NCI-H2081 (cell line): Measurements from ENCODE around the gene RNF40.

Experiments
- DNase-seq, 2 experiments: peaks; one replicate each; lab custom pipeline; 2025; lab: John Stamatoyannopoulos, UW

Gene RNF40

DNA sequence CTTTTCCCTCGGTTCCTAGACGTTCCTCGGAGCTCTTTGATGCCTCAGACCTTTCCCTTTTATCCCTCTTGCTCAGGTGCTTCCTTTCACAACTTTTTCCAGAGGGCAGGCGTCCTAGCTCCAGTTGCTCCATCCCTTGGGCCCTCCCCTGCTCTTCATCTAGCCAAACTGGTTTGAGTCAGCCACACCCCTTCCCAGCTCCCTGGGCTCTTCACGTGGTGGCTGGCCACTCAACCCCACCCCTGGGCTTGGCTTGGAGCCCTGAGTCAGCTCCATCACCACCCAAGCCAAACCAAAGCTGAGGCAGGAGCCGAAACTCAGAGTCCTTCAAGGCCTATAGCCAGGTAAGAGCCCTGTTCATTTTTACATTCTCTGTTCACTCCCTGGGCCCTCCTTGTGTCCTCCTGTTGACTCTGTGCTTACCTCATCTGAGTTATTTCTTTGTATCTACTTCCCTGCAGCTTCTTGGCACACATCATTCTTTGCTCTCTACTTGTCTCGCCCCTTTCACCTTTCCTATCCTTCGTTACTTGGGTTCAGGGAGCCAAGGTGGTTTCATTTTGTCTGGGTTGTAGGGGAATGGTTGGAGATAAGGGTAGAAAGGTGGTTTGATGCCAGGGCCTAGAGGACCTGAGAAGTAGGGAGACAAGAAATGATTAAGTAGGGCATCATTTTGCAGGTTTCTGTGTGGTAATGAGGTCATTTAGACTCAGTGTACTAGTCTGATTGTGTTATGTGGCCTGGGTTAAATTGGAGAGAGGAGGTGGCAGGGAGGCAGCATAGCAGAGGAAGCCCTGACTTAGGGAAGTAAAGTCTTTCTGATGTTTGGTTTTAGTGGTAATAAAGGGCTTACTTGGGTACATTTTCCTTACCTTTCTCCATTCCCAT lies 21.5 kb upstream of the RNF40 start:
- no peak for DNase-seq

DNA sequence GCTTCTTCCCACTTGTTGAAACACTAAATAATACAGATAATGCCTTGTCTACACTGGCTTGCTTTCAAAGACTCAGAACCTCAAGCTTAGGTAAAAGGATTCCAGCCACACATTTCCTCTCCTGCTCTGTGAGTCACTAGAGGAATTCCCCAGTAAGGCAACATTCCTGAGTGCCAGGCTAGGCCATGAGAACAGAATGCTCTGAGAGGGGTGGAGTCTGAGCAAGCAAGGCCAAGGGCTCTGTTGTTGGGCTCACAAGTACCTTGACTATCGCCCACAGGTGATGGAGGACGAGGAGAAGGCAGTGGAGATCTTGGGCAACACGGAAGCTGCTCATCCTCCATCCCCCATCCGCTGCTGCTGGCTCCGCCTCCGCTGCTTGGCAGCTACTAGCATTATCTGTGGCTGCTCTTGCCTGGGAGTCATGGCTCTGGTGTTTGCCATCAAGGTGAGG lies 20.6 kb upstream of the RNF40 start:
- DNase-seq, result no peak

DNA sequence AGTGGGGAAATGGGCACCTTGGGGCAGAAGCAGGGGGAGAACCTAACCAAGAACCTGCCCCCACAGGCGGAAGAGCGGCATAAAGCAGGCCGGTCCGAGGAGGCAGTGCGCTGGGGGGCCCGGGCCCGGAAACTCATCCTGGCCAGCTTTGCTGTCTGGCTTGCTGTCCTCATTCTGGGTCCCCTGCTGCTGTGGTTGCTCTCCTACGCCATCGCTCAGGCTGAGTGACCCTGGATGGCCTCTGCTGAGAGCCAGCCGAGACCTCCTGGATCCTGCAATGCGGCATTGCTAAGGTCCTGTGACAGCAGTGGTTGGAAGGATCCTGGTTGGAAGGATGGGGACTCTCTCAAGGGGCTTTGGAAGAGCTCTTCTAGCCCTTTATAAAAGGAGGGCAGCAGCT lies 18.4 kb upstream of the RNF40 start:
- no peak for DNase-seq

DNA sequence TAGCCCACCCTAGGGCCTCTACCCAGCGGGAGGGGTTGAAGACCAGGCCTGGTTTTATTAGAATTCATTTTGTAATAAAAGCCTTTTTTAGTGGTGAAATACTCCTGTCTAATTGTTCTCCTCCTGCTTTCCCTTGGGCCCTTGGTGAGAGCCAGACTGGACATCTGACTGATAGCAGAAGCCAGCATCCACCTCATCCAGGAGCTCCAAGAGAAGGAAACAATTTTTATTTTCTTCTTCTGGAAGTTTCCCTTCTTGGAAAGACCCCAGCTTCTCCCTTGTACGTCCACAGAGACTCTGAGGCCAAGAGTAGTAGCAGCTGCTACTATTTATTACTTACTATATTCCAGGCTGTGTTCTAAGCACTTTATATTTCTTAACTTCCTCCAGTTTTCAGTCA lies 17.9 kb upstream of the RNF40 start:
- DNase-seq, result no peak

DNA sequence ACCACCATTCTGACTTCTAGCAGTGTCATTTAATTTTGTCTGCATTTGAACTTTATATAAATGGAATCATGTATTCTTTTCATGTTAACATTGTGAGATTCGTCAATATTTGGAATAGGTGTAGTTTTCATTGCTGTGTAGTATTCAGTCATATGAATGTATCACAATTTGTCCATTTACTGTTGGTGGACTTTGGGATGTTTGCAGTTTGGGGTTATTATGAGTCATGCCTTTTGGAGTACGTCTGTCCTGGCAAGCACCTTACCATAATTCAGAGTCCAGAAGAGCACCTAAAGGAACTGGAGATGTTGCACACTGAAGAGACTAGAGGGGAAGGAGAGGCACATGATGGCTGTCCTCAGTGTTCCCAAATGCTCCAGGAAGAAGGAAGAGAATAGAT lies 17.0 kb upstream of the RNF40 start:
- no peak for DNase-seq

DNA sequence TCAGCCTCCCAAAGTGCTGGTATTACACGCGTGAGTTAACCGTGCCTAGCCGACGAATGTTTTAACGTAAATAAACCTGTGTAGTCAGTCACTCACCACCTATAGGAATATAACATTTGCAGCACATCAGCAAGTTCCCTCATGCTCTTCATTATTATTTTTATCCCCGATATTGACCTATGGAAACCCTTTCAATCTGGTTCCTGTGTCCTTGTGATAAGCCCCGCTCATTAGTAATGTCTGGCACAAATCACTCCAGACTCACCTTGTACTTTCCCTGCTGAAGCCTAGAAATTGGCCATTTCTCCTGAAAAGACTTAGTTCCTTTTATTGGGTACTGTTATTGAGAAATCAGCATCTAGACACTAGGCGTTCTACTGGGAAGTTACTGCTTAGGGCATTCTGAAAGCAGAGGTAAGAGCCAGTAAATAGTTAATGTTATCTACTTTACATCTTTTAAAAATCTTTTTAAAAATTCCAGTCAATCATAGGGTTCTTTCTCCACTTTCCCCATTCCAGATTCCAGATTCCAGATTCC lies 15.4 kb upstream of the RNF40 start:
- DNase-seq, result no peak

DNA sequence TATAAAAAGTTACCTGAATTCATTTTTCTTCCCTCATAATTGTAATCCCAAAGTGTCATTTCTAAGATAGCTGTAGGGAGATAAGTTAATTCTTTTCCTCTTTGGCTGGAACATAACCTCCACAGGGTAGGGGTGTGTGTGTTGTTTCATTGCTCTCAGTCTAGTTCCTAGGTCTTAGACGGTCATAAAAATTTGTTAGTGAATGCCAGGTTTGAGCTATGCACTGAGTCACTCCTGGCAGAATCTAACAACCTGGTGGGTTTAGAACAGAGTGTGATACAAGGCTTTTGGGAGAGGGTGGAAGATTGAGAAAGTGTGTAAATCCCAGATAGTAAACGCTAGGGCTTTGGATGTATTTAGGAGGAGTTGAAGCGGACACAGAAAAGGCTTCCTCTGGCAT lies 14.8 kb upstream of the RNF40 start:
- DNase-seq, result no peak

DNA sequence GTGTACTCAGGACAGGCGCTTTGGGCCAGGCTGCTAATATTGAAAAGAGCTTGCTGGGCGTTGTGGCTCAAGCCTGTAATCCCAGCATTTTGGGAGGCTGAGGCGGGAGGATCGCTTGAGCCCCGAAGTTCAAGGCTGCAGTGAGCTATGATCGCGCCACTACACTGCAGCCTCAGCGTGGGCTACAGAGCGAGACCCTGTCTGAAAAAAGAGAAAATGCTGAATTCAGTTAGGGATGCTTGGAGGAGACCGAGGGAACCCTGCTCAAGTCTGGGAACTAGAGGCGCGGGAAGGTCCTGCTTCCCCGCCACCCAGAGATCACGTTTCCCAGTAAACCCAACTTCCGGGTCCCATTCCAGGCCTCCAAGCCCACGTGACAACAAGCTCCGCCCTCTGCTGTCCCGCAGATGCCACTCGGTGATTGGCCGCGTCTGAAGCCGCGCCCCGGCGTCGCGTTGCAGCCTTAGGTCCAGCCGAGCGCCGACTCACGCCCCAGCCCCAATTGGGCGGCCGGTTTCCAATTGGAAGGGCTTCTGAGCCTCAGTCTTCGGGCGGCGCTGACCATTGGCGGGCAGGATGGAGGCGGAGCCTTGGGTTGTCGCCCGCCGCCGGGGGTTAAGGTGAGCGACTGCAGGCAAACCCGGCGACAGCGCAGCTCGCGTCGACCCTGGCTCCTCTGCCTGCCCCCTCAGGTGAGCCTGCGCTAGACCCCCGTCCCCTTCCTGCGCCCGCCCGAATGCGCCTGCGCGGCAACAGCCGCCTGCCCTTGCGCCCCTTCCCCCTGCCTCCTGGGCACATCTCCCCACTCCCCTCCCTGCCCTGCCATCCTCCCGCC lies 14.1 kb upstream of the RNF40 start, which contains the start of gene PHKG2:
TSS of gene PHKG2 (plus strand) at position 627 of the 835 bp plus-strand sequence. CDS start 396 bp downstream, outside the sequence.
- peak; percentile 94 to 97 for DNase-seq

DNA sequence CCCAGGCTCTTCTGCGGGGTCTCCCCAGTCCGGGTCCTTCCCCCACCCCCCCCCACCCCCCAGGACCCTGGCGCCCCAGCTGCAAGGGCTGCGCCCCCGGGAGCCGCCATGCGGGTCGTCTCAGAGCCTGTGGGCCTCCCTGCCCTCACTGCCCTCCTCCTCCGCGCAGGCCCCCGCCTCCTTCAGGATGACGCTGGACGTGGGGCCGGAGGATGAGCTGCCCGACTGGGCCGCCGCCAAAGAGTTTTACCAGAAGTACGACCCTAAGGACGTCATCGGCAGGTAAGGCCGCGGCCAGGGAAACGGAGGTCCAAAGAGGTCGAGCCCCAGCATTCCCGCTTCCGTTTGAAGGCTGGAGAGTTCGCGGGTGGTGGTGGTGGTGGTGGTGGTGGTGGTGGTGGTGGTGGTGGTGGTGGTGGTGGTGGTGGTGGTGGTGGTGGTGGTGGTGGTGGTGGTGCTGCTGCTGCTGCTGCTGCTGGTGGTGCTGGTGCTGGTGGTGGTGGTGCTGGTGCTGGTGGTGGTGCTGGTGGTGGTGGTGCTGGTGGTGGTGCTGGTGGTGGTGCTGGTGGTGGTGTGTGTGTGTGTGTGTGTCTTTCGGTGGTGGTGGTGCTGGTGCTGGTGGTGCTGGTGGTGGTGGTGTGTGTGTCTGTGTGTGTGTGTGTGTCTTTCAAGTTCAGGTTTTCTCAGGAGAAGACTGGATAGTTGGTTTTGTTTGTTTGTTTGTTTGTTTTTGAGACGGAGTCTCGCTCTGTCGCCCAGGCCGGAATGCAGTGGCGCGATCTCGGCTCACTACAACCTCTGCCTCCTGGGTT lies 13.3 kb upstream of the RNF40 start:
- DNase-seq, result no peak

DNA sequence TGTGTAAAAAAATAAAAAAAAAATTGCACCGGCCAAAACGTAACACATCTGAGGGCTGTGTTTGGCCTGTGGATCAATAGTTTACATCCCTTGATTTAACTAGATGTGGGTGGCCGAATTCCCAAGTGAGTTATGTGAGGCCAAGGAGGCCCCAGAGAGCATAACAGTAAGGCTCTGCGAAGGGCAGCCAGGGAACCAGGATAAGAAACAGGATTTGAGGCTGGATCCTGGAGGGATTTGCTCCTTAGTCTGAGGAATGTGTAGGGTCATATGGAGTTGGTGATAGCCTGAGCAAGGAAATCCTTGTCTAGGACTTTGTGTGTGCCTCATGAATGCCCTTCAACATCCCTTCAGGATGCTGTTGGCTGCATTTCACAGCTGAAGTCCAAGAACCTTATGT lies 11.9 kb upstream of the RNF40 start:
- no peak for DNase-seq

DNA sequence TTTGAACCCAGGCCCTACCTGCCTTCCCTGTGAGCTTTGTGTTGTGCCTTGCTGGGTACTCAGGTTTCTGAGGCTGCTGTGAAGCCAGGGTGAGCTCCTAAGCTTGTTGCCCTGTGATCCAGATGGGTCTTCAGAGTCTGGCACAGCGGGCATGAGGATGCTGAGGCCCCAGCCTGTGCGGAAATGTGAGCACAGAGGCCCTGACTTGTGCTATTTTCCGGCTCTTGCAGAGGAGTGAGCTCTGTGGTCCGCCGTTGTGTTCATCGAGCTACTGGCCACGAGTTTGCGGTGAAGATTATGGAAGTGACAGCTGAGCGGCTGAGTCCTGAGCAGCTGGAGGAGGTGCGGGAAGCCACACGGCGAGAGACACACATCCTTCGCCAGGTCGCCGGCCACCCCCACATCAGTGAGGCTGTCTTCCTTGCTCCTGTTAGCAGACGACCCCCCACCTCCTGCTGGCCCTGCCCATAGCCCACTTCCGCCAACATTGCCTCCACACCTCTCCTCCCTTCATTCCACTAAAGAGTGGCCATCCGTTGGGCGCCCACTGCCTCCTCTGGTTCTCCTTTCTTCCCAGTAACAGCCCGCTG lies 11.2 kb upstream of the RNF40 start:
- DNase-seq, result no peak

DNA sequence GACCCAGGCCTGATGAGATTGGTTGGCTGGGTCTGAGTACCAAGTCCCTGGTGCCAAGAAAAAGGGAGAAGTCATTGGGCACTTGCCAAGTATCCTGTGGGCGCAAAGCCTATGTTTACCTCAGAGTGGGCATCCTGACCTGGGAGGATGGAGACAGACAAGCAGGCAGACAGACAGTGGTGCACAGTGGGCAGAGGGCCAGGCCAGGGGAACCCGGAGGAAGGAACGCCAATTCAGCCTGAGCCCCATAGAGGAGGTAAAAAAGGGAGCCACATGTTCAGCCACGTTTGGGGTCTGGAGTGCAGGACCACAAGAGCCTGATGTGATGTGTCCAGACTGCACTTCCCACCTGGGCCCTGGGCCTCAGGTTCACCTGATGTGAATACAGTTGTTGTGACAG lies 8.5 kb upstream of the RNF40 start:
- peak in 1 of 2 experiments; percentile 17 for DNase-seq

DNA sequence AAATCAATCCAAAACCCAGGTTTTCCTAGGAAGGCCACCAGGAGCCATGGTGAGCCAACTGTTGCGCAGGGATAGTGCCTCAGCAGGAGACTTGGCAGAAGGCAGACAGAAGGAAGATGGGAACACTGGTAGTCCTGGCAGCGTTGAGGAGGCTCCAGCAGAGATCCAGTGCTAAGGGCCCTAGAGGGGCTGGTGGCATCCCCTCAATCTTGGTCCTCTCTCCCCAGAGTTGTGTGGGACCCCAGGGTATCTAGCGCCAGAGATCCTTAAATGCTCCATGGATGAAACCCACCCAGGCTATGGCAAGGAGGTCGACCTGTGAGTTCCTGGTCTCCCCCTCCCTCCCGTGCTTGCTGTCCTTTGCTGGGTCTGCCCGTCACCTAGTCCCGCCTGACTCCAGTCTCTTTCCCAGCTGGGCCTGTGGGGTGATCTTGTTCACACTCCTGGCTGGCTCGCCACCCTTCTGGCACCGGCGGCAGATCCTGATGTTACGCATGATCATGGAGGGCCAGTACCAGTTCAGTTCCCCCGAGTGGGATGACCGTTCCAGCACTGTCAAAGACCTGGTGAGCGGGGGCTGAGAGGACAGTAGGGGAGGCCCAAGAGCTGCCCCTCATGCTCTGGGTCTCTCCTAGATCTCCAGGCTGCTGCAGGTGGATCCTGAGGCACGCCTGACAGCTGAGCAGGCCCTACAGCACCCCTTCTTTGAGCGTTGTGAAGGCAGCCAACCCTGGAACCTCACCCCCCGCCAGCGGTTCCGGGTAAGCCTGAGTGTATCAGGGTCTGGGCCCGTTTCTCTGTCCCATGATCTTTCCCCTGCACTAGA lies 6.0 kb upstream of the RNF40 start:
- no peak for DNase-seq

DNA sequence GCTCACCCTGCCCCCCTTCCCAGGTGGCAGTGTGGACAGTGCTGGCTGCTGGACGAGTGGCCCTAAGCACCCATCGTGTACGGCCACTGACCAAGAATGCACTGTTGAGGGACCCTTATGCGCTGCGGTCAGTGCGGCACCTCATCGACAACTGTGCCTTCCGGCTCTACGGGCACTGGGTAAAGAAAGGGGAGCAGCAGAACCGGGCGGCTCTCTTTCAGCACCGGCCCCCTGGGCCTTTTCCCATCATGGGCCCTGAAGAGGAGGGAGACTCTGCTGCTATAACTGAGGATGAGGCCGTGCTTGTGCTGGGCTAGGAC lies 5.4 kb upstream of the RNF40 start:
- DNase-seq, result no peak

DNA sequence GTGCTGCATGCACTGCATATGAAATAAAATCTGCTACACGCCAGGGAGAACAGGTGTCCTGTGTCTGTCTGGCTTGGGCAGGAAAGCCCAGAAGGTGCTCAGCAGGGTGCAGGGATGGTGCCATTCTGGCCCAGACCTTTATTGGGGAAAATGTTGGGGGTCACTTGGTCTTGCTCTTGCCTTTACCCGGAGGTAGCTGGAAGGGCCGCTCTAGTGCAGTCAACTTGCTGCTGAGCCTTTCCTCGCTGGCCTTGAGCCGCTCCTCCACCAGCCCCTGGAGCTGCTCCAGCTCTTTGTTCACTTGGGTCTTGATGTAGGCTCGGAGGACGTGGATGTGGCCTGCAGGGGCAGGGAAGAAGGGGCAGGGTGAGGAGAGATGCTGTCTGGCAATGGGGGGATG lies 4.8 kb upstream of the RNF40 start:
- DNase-seq, result no peak

DNA sequence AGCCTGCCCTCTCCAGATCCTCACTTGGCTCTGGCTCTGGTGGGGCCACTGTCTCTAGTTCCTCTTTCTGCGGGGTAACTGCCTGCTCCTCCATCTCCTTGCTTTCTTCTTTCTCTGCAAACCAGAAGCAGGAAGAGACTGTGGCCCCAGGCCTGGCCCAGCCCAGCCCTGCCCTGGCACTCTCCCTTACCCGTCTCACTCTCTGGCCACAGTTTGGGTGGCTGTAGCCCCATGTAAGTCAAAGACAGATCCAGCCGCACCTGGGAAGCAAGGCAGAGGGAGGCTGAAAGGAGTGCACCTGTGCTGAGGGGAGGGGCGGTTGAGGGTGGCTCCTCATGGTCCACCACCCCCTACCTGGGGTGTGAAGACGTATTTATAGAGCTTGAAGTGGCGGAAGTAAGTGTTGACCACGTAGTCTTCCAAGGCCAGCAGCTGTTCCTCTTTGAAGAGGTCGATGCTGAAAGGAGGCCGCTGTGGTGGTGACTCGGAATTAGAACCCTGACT lies 3.1 kb upstream of the RNF40 start:
- DNase-seq, result no peak

DNA sequence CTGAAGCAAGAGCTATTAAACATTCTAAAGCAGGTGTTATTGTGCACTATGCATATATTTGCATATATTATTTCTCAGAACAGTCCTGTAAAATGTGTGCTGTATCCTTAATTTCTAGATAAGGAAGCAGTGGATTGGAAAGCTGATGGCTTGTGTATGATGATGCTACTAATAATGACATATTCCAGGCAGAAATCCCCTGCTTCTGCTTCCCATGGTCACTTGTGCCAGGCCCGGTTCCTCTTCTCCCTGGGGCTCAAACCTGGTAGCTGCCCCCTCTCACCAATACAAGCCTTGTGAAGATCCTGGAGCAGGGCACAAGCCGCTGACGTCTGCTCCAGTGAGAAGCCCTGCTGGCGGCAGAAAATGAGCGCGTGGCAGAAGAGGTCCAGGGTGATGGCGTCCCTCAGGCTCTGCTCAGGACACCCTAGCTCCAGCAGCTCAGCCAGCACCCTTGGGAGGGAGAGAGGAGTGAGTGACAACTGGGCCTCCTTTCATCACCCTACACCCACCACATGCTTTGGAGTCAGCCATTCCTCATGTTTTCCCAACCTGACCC lies 2.0 kb upstream of the RNF40 start:
- no peak for DNase-seq

DNA sequence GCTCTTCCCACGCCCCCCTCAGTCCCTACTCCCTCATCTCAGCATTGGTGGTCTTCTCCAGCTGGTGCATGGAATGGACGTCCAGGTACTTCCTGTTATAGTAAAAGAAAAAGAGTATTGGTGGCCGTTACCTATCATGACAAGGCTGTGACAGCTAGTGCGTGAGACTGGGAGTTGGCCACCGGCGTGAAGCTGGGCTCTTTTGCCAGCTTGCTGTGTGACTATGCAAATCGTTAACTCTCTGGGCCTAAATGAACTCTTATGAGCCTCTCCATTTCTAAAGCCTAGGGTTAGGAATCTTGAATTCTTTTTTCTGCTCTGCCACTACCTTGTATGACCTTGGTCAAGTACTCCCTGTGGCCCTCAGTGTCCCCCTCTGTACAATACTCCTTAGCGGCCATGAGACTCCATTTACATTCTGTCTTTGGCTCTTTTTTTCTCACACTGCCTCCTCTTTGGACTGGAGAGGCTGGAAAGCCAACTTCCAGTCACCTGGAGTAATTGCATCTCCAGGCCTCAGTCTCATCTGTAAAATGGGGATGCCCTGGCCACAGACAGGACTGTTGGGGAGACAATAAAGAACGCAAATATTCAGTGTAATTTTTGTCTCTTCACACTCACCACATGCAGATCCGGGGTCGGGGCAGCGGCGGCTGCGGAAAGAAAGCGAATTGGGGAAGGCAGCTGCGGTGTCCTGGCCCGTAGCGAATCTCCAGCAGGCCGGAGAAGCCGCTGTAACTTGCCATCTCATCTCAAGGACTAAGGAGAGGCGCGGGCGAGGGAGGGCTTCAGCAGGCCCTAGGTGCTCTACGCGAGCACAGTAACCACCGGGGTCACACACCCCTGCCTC lies 1.3 kb upstream of the RNF40 start:
- DNase-seq, result no peak

DNA sequence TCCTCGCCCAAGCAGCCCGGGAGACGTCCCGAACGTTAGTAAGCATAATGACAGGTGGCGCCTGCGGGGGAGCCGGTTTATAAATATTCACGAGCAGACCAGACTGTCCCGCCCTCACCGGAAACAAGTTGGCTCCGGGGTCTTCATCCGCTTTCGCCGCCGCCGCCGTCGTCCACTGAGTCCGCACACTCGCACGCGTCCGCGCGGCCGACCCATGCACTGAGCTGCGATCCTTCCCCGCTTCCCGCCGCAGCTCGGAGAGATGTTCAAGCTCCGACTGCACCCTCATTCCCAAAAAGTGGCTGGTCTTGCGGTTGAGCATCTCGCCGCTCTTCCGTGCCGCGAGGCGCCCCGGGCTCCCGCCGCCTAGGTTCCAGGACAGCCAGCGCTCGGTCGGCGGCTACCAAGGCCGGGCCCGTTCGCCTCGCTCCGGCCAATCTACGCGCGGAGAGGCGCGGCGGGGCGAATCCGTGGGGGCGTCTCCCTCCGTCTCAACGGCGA lies 645 bp upstream of the RNF40 start:
- DNase-seq, result peak in 1 of 2 experiments; percentile 53
